Astrocyte of the cerebellum (primary cell): ENCODE data around the gene EXOSC7.

Source experiments
- DNase-seq: peaks from one replicate; pipeline ENCODE4 v3.0.0-alpha.2; 2011; ENCODE audit warnings: low read depth
- H3K4me3 ChIP-seq: 2 replicates; pipeline ENCODE4 v1.5.1; 2011; ENCODE audit warnings: mild to moderate bottlenecking, low read depth, low read length, moderate library complexity
- CTCF ChIP-seq: IDR thresholded peaks from 2 replicates; pipeline ENCODE4 v1.5.1; 2012; ENCODE audit warnings: low read length, low read depth, moderate library complexity, mild to moderate bottlenecking; ENCODE audit errors: missing control alignments
- in situ Hi-C: cut with HindIII; loops from 2 replicates; pipeline ENCODE4 v1.10.0; 2017; ENCODE audit warnings: low sequenced_read_pairs

EXOSC7 gene

GRCh38 chr3:44996556-44996969 lies 20.5 kb downstream of the EXOSC7 start:
- DNase-seq = no peak
- in situ Hi-C loops = no loop called here
- H3K4me3 ChIP-seq = no peak overlapping the region
- TF ChIP-seq CTCF = no peak

- in situ Hi-C loops = no loop called here
- no peak for TF ChIP-seq CTCF
- no peak for DNase-seq
- H3K4me3 ChIP-seq = no peak overlapping the region
These were observed 23.7 kb downstream of the EXOSC7 start for GRCh38 chr3:44999782-45000181.

GRCh38 chr3:45000823-45001222 lies 24.8 kb downstream of the EXOSC7 start:
- no peak for DNase-seq

GRCh38 chr3:45001738-45002137 lies 25.7 kb downstream of the EXOSC7 start:
- H3K4me3 ChIP-seq = no peak overlapping the region
- in situ Hi-C loops = no loop called here
- no peak for TF ChIP-seq CTCF
- DNase-seq = no peak

More at GRCh38 chr3:45000823-45001222, 24.8 kb downstream of the EXOSC7 start:
- no peak for TF ChIP-seq CTCF
- no peak overlapping the region for H3K4me3 ChIP-seq
- in situ Hi-C loops = no loop called here

GRCh38 chr3:45002139-45002660 lies 26.2 kb downstream of the EXOSC7 start:
- in situ Hi-C loops = no loop called here
- no peak for DNase-seq
- TF ChIP-seq CTCF = no peak
- H3K4me3 ChIP-seq = no peak overlapping the region

GRCh38 chr3:45002720-45003119 lies 26.7 kb downstream of the EXOSC7 start:
- DNase-seq = no peak
- TF ChIP-seq CTCF = no peak

GRCh38 chr3:45003406-45003805 lies 27.4 kb downstream of the EXOSC7 start:
- in situ Hi-C loops = no loop called here
- DNase-seq = no peak
- H3K4me3 ChIP-seq = no peak overlapping the region
- no peak for TF ChIP-seq CTCF

More at GRCh38 chr3:45002720-45003119, 26.7 kb downstream of the EXOSC7 start:
- H3K4me3 ChIP-seq = no peak overlapping the region
- in situ Hi-C loops = no loop called here
